ENCODE results near the gene SLC39A11.
"Not testable (repeated sequence)": the region's sequence is repeated elsewhere in the genome, so short reads cannot be mapped to it uniquely, and the experiment has no call there.

Gene SLC39A11

DNA sequence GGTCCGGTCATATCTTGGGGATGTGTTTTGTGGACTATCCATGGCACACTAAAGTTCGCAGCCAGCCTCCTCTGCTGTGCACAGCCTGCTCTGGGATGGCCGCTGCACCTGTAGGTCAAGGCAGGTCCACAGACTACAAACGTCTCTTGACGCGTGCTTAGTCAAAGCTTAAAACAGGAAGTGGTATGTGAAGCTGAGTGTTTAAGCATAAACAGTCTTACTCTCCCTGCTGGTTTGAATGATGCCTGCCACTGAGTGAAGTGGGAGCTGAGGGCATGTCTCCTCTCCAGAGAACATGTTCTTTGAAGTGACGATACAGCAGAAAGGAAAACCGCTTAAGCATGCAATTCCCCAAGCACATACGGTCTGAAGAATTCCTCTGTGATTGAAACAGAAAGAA is 365.6 kb downstream of the SLC39A11 start:
- no peak for DNase-seq

DNA sequence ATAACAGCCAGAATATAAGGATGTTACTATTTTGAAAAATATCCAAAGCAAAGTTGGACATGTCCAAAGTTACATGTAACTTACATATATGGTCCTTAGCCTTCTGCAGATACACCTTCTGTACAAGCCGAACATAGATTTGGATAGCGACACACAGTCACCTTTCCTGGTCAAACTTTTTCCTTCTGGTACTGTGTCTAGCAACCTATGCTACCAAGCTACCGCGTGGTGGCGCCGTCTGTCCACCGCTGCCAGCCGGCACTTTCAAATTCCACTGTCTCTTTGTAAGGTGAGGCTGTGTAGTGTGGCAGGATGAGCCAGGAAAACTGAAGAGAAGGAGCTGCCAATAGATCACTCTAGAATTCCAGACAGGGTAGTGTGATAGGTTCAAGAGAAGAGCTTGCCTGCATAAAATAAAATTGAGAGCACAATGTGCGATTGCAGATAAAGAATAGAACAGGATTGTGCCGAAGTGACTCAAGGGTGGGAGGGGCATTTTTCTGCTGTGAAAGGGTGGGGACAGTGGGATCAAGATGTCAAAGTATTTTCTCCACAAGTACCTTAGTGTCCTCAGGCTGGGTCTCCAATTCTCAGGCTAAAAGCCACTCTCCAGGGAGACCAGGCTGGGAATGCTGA is 366.9 kb downstream of the SLC39A11 start:
- DNase-seq = peak; percentile 25

DNA sequence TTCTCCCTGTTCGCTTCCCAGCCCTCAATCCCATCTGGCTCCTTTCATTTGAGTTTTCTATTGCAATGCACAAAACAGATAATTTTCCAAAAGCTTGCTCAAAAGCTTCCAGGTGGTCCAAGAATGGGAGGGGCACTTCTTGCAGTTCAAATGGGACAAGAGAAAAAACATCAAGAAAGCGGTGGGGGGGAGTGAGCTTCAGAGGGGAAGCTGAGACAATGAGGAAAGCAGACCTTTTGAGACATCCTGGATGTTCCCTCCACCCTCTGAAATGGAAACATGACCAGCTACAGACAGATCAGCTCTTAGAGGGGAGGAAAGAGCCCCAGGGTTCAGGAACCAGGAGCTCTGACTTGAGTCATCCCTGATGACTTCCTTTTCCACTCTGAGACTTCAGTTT is 368.2 kb downstream of the SLC39A11 start:
- DNase-seq = no peak

DNA sequence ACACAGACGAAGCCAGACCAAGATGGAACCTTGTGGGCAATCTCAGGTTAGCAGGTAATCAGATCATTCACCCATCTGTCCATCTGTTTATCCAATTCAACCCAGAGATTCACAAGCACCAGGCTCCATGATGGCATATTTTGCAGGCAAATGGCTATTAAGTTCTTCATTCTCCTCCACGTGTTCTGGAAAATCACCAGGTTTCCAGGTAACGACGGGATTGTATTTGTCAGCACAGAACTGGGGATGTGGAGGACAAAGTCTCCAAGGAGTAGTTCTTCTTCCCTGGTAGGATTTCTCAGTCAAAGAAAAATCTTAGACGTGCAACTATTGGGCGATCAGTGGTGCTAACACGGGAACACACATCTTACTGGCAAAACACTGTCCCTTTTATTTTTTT is 368.8 kb downstream of the SLC39A11 start:
- no peak for DNase-seq

DNA sequence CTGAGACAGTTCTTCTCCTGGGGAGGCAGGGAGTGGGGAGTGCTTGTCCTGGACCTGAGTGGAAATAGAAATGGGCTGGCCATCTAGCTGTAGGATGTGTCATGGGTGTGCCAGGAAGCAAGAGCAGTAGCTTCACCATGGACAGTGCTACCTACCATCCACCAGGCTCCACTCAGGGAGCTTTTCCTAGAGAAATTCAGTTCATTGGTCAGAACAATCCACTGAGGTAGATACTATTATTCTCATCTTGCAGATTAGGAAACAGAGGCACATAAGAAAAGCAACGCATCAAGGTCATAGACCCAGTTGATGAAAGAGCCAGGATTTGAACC is 372.0 kb downstream of the SLC39A11 start:
- DNase-seq = no peak

DNA sequence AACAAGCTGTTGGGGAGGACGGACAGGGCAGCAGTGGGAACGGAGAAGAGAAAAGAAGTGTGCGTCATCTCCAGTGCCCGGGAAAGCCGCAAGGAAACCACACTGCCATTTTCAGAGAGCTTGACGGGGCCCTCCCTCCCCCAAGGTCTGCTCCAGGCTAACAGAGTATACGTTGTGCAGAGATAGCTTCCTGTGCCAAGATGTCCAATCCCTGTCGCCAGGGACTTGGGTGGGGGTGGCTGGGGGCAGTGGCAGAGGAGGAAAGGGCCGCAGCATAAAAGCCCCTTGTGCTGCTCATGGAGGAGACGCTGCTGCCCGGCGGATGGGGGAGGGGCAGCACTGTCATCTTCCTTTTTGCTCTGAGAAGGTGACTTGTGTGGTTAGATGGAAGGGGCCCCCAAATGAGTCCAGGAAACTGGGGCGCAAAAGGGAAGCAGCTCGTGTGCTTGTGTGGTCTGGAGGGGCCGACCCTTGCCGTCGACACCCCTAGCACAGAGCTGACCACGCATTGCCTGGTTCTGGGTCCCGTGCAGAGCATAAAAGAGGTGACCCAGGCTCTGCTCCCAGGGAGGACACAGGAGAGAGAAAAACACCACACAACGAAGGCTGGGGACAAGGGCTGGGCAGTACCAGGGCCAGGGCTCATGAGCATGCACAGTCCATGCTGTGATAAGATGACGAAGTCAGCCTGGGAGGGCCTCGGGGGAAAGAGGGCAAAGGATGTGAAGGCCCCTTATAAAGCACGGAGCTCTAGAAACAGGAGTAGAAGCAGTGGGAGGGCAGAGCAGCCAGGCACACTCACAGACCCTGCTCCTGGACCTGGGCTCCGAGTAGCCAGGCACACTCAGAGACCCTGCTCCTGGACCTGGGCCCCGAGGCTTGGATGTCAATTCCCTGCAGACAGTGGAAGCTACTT is 372.7 kb downstream of the SLC39A11 start:
- DNase-seq = no peak

DNA sequence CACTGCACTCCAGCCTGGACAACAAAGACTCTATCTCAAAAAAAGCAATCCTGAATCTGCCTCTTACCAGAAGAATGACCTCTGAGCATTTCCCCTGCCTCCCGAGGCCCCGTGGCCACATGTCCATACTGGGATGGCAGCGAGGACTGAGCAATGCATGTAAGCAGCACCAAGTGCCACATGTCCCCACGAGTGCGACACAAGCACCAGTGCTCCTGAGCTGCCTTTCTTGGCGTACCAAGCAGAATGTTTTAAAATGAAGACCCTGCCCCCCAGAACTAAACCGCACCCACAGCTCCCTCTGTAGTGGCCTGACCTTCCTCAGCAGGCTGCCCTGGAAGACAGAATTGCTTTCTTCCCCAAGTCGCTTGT is 373.3 kb downstream of the SLC39A11 start:
- DNase-seq = no peak

DNA sequence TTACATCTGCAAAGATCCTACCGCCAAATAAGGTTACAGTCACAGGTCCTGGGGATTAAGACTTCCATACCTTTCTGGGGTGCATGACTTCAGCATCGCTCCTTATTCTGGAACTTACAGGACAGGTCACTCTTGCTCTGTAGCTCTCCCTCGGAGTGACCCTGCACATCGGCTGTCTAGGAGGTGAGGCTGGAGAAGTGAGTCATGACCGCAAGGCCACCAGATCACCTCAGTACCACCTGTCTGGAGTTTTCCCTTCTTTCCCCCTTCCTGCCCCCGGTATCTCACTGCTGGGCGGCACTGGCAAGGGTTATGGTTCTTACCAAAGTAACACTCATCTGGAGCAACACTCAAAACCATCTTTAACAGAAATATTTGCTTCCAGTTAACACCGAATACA is 374.8 kb downstream of the SLC39A11 start:
- DNase-seq = no peak

DNA sequence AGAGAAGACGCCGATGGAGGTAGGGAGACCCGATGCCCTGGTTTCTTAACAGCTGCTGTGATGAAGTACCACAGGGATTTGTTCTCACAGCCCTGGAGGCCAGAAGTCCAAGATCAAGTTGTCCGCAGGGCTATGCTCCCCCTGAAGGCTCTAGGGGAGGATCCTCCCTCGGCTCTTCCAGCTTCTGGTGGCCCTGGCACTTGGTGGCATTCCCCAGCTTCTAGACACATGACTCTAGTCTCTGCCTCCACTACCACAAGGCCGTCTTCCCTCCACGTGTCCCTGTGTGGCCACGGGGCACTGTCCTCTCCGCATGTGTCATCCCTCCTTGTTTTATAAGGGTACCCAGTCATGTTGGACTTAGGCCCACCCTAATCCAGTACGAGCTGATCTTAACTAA is 375.2 kb downstream of the SLC39A11 start:
- no peak for DNase-seq

DNA sequence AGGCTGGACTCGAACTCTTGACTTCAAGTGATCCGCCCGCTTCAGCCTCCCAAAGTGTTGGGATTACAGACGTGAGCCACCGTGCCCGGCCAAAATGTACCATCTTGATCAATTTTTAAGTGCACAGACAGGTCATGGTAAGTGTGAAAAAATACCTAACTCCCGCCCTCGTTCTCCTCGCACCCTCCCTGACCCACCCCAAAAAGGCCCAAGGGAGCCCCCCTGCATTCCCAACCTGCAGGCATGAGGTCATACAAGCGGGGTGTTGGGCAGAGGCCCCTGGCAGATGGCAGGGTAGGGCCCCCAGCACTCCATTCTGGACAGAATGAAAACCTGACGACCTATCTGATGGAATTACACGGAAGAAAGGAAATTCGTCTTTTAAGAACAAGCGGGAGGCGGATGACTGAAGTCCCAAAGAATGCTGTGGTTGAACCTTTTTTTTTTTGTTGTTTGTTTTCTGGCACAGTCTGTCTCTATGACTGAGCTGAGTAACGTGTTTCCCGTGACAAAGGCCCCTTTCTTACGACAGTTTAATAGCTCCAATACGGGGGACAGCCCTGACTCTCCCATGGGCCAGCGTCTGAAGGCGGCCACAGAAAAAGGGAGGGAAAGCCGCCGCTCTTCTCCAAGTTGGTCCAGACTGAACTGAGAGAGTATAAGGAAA is 376.4 kb downstream of the SLC39A11 start:
- no peak for DNase-seq

DNA sequence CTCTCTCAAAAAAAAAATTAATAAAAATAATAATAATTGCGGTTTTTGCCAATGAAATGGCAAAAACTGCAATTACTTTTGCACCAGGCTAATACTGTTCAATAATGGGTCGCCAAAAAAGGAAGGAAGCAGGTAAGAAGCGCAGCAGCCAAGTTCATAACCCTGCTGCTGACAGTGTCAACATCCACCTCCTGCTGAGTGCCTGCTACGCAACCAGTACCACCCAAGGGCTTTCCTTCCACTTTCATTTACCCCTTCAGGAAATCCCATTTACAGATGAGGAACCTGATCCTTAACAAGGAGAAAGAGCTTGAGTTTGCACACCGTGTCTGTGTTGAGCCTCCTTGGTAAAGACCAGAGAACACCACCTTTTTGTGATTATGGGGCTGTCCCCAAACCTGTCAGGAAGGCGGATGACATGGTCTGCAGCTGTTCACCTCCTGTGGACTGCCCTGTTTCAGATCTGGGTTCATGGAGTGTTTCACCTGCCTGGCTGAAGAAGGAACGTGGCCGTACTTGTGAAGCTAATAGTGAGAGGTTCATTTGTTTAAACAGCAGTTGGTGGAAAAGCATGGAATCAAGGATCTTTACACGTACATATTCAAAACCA is 378.0 kb downstream of the SLC39A11 start:
- DNase-seq = no peak

DNA sequence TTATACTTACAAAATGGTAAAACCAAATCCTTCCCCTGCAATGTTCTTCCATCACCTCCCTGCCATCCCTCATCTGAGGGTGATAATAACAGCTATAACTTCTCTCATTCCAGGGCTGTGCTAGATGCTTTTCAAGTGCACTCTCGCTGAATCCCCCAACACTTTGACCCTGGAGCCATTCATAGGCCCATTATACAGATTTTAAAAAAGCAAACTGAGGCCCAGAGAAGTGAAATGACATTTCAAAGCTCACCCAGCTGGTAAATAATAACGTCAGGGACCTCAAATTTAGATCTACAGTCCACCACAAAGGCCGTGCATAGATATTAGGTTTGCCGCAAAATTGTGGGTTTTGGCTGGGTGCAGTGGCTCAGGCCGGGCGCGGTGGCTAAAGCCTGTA is 378.8 kb downstream of the SLC39A11 start:
- DNase-seq = no peak

DNA sequence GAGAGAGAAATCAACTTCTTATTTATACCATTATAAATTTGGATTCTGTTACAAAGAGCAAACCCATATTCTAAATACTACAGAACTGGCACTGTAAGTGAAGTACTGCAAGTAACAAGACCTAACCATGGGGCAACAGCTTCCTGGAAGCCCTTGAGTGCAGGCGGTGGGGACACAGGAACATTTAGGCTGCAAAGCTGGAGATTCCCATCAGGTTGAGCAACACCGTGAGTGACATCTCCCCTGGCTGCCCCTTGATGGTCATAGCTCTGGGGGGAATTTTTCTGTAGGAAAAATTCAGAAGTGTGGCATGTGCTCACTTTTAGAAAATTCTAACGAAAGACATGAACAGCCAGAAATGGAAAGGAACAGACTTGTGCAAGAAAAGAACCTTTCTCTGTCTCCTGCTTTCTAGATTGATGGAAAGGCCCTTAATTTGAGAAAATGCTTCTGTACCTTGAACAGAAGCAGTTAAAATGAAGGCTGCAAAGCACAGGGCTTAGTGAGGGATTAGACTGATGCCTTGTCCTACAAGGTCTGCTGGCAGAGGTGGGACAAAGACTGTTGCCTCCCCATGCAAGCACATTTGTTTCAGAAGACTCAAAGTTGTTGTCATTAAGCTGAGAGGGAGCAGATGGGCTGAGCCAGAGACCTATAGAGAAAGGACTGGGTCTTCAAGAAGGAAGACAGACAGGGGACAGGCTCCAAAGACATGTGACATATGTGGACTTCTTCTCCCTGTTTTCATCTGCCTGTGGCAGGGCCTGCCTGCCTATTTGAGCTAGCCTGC is 380.8 kb downstream of the SLC39A11 start:
- no peak for DNase-seq

DNA sequence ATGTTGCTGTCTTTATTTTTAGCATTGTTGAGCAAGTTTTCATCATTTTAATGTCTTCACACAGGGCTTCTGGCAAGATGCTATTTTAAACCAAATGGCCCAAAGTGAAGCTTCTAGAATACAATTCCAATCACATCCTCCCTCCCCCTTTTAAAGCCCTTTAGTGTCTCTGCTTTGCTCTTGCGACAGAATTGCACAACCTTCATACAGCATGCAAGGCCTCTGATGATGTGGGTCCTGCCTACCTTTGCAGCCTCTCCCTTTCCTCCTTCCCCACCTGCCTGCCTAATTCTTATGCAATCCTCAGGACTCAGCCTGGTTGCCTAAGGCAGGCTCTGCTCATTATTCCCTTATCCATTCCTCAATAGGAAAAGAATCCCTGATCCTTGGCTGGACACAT is 381.7 kb downstream of the SLC39A11 start:
- DNase-seq = no peak

DNA sequence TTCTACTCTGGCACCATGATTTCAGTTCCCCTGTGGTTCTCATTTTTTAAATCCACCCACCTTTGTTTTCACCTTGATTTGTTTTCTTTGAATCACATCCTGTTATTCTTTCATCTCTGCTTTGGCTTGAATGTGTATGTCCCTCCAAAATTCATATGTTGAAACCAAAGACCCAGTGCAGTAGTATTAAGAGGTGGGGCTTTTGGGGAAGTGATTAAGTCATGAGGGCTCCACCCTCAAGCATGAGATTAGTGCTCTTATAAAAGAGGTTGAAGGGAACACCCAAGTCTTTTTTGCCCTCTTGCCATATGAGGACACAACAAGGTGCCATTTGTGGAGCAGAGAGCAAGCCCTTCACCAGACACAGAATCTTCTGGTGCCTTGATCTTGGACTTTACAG is 382.3 kb downstream of the SLC39A11 start:
- no peak for DNase-seq

DNA sequence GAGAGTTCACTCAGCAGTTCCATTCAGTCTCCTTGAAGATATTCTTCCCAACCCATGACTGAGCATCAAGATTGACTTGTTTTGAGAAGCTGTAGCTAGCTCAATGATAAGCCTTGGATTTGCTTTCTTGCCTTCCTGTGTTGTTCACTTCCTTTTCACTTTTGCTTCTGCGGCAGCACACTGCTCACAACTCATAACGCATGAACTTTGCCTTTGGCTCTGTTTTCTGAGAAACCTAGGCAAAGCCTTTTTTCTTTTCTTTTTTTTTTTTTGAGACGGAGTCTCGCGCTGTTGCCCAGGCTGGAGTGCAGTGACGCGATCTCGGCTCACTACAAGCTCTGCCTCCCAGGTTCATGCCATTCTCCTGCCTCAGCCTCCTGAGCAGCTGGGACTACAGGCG is 383.8 kb downstream of the SLC39A11 start:
- DNase-seq = not testable (repeated sequence)

DNA sequence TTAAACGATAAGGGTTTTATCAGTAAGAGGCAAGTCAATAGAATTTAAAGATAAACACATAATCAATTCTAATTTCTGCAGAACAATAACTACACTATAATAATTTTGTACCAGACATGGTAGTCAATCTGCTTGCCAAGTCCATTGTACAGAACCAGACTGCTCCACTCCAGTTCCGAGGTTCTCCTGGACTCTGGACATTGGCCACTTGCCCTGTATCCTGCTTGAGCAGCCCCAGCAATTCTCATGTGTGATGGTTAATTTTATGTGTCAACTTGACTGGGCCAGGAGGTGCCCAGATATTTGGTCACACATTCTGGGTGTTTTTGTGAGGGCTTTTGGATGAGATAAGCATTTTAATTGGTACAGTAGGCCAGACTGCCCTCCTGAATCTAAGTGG is 384.6 kb downstream of the SLC39A11 start:
- DNase-seq = no peak

DNA sequence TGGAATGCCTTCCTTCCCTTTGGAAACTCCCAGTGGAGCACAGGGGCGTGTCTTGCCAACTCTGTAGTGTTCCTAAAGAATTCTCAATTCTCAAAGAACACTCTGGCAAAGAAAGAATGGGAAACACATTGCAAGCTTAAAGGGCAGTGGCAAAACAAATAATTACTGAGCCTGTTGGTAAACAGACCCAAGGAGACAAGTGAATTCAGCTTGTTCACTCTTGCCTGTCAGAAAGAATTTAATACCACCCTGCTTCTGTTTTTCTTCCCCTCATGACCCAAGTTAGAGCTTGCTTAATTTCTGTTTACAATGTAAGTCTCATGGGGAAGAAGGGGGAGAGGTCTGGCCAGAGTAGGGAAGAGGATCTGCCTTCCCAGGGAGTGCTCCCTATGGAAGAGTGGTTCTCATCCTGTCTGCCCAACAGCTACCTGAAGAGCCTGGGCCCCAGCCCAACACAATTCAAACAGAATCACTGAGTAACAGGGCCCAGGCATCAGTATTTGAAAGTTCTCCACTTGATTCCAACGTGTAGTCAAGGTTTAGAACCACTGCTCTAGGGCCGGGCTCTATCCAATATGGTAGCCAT is 386.0 kb downstream of the SLC39A11 start:
- DNase-seq = no peak

DNA sequence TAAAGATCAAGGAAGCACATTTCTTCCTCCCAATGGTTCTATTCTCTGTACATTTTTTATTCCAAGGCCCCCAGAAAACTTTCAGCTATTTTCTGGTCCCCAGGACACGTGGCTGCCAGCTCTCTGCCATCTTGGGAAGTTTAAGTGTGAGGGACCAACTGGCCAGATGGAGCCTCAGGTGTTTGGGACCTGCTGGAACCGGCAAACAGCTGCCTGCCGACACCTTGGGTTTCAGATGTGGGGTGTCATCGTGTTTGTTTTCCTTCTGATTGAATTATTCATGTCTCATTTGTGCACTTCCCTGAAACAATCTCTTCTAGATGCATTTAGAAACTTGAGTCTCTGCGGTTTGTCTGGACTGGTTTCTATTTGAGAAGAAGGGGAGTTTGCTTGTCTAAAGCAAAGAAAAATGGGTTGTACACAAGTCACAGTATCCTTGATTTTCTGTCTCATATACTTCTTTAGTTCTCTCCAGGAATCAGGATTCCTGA is 386.5 kb downstream of the SLC39A11 start:
- DNase-seq = no peak

DNA sequence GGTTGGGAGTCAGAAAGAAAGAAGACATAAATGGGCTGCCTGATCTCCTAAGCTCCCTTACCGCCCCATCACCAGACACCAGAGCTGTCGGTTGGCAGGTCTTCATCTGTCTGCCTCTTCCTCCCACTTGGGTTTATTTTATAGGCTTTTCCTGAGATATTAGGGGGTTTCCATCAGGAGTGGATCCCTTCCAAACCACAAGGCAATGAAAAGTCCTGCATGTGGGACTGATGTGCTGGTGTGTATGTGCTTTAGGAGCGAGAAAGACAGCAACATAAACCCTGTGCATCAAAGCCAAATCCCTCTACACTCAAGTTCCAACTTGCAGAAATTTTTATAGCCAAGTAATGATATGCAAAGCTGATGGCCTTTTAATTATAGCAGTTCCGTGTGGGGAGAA is 389.5 kb downstream of the SLC39A11 start:
- DNase-seq = no peak

DNA sequence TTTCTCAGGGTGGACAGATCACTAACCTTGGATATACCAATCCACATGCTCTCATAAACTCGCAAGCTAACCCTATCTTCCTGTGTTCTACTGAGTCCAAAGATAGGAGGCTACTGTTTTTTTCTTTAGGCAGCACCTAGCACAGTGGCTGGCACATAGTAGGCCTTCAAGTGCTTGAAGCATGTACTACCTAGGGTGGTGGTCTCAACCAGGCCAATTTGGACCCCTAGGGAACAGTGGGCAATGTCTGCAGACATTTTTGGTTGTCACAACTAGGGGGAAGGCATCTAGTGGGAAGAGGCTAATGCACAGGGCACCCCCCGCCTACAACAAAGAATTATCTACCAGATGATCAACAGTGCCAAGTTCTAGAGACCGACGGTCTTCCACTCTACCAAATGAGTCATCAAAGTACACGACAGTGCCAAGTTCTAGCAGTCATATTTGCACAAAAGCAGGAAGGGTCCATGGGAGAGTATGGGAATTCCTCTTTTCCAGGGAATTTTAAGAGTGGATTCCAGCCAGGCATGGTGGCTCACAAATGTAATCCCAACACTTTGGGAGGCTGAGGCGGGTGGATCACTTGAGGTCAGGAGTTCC is 390.3 kb downstream of the SLC39A11 start:
- peak; percentile 78 for DNase-seq

DNA sequence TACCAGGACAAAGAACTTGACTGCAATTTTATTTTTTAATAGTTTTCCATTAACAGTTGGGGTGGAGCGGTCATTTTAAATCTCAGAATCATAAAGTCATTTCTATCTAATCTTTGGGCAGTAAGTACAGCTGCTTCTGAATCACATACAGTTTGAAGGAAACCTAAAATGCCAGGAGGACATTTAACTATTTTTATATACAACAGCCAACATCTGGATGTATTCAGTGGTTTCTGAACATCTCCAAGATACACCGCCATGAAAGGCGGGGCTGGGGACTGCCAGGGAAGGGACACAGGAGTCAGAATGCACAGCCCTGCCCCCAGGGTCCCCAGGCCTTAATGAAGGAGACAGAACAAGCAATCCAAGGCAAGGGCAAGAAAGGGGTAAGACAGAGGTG is 392.3 kb downstream of the SLC39A11 start:
- no peak for DNase-seq

Data from NCI-H446 treated with DMSO at 0.1 percent for 48 hours (cell line).